H9 (cell line): ENCODE results near the gene LDLRAD4. TPM values are rescaled to one million over a fixed set of nuclear protein-coding genes. Genes with fewer than 3 reads are reported as not detected.

Experiments used
- DNase-seq: peaks from one replicate; pipeline ENCODE4 v3.0.0-alpha.2; 2017
- H2AFZ ChIP-seq: one replicate; pipeline ENCODE4 v1.6.1; 2013; ENCODE audit warnings: mild to moderate bottlenecking, low read length, control low read depth, moderate library complexity
- H2AK5ac ChIP-seq: 2 replicates; pipeline ENCODE4 v1.6.1; 2013; ENCODE audit warnings: low read length, control low read depth, mixed read lengths; ENCODE audit not compliant: insufficient read length
- H2BK120ac ChIP-seq: one replicate; pipeline ENCODE4 v1.6.1; 2013; ENCODE audit warnings: low read depth, mild to moderate bottlenecking, low read length, control low read depth, inconsistent platforms; ENCODE audit not compliant: poor library complexity, severe bottlenecking
- H2BK12ac ChIP-seq: 2 replicates; pipeline ENCODE4 v1.6.1; 2013; ENCODE audit warnings: low read length, control low read depth, mixed read lengths, low read depth; ENCODE audit not compliant: insufficient read length
- H2BK15ac ChIP-seq: 2 replicates; pipeline ENCODE4 v1.6.1; 2013; ENCODE audit warnings: low read depth, low read length, control low read depth
- H2BK20ac ChIP-seq: one replicate; pipeline ENCODE4 v1.6.1; 2013; ENCODE audit warnings: low read depth, mild to moderate bottlenecking, low read length, control low read depth, inconsistent platforms; ENCODE audit not compliant: poor library complexity, severe bottlenecking
- H2BK5ac ChIP-seq: 2 replicates; pipeline ENCODE4 v1.6.1; 2013; ENCODE audit warnings: low read length, control low read depth, mixed read lengths; ENCODE audit not compliant: insufficient read length
- H3K14ac ChIP-seq: 2 replicates; pipeline ENCODE4 v1.6.1; 2013; ENCODE audit warnings: low read length, control low read depth; ENCODE audit not compliant: insufficient read depth
- H3K18ac ChIP-seq: 2 replicates; pipeline ENCODE4 v1.6.1; 2013; ENCODE audit warnings: low read depth, mild to moderate bottlenecking, mixed read lengths, low read length, control low read depth; ENCODE audit not compliant: insufficient read length
- H3K23ac ChIP-seq: 2 replicates; pipeline ENCODE4 v1.6.1; 2013; ENCODE audit warnings: low read length, control low read depth, mixed read lengths, low read depth; ENCODE audit not compliant: insufficient read length
- H3K23me2 ChIP-seq: 2 replicates; pipeline ENCODE4 v1.6.1; 2013; ENCODE audit warnings: low read depth, mild to moderate bottlenecking, mixed read lengths, low read length, control low read depth; ENCODE audit not compliant: insufficient read length, poor library complexity, severe bottlenecking
- H3K27ac ChIP-seq: 2 replicates; pipeline ENCODE4 v1.5.1; 2013; ENCODE audit warnings: low read length, control low read depth, mixed read lengths, low read depth; ENCODE audit not compliant: insufficient read length
- H3K27me3 ChIP-seq: 2 replicates; pipeline ENCODE4 v1.6.1; 2013; ENCODE audit warnings: low read length, control low read depth, inconsistent platforms; ENCODE audit not compliant: insufficient read depth
- H3K4ac ChIP-seq: 2 replicates; pipeline ENCODE4 v1.6.1; 2013; ENCODE audit warnings: low read depth, mild to moderate bottlenecking, control low read depth, inconsistent platforms, low read length, moderate library complexity
- H3K4me1 ChIP-seq: 2 replicates; pipeline ENCODE4 v1.6.1; 2013; ENCODE audit warnings: low read length, control low read depth, inconsistent platforms; ENCODE audit not compliant: insufficient read depth
- H3K4me2 ChIP-seq: 2 replicates; pipeline ENCODE4 v1.6.1; 2013; ENCODE audit warnings: low read length, control low read depth, mixed read lengths; ENCODE audit not compliant: insufficient read length, insufficient read depth
- H3K56ac ChIP-seq: 2 replicates; pipeline ENCODE4 v1.6.1; 2013; ENCODE audit warnings: low read depth, mild to moderate bottlenecking, mixed read lengths, low read length, control low read depth; ENCODE audit not compliant: insufficient read length
- H3K79me1 ChIP-seq: 2 replicates; pipeline ENCODE4 v1.6.1; 2013; ENCODE audit warnings: low read depth, mild to moderate bottlenecking, moderate library complexity, low read length, control low read depth, inconsistent platforms; ENCODE audit not compliant: insufficient read depth, poor library complexity, severe bottlenecking
- H3K79me2 ChIP-seq: 2 replicates; pipeline ENCODE4 v1.6.1; 2013; ENCODE audit warnings: low read length, control low read depth, inconsistent platforms; ENCODE audit not compliant: insufficient read depth
- H3K9ac ChIP-seq: 2 replicates; pipeline ENCODE4 v1.6.1; 2013; ENCODE audit warnings: low read length, control low read depth, mixed read lengths; ENCODE audit not compliant: insufficient read length; ENCODE audit errors: extremely low read depth
- H3K9me3 ChIP-seq: one replicate; pipeline ENCODE4 v1.6.1; 2013; ENCODE audit warnings: low read depth, low read length, inconsistent platforms; ENCODE audit not compliant: control insufficient read depth
- H3T11ph ChIP-seq: one replicate; pipeline ENCODE4 v1.6.1; 2013; ENCODE audit warnings: mild to moderate bottlenecking, low read length, control low read depth, inconsistent platforms
- H4K20me1 ChIP-seq: one replicate; pipeline ENCODE4 v1.6.1; 2013; ENCODE audit not compliant: control insufficient read depth, insufficient read length, insufficient read depth
- H4K5ac ChIP-seq: 2 replicates; pipeline ENCODE4 v1.6.1; 2013; ENCODE audit warnings: low read depth, mild to moderate bottlenecking, mixed read lengths, low read length, control low read depth; ENCODE audit not compliant: insufficient read length
- H4K8ac ChIP-seq: replicated peaks from 2 replicates; pipeline ENCODE4 v1.6.1; 2013; ENCODE audit warnings: low read length, control low read depth, mixed read lengths, low read depth; ENCODE audit not compliant: insufficient read length
- H4K91ac ChIP-seq: 2 replicates; pipeline ENCODE4 v1.6.1; 2013; ENCODE audit warnings: low read depth, mild to moderate bottlenecking, moderate library complexity, mixed read lengths, low read length, control low read depth; ENCODE audit not compliant: insufficient read length
- H3K27ac Mint-ChIP-seq, 3 experiments: 2 replicates in 2 of 3; 3 replicates in 1 of 3; pipeline ENCODE4 v1.8.0; 2020 to 2021; ENCODE audit warnings: mixed read lengths in 3 of 3, mild to moderate bottlenecking in 1 of 3, moderate library complexity in 1 of 3
- H3K27me3 Mint-ChIP-seq: 2 replicates; pipeline ENCODE4 v1.8.0; 2021; ENCODE audit warnings: low read depth, mild to moderate bottlenecking, moderate library complexity, mixed read lengths
- H3K36me3 Mint-ChIP-seq, 3 experiments: 2 replicates in 2 of 3; 3 replicates in 1 of 3; pipeline ENCODE4 v1.8.0; 2020 to 2021; ENCODE audit warnings: low read depth in 3 of 3, mixed read lengths in 3 of 3; ENCODE audit not compliant: insufficient read depth in 1 of 3
- H3K4me1 Mint-ChIP-seq, 2 experiments: 2 replicates each; pipeline ENCODE4 v1.8.0; 2020; ENCODE audit warnings: mixed read lengths in 2 of 2
- H3K4me3 Mint-ChIP-seq, 2 experiments: 2 replicates in 1 of 2; 3 replicates in 1 of 2; pipeline ENCODE4 v1.8.0; 2020 to 2021; ENCODE audit warnings: mild to moderate bottlenecking in 2 of 2, mixed read lengths in 2 of 2, moderate library complexity in 1 of 2
- H3K9me3 Mint-ChIP-seq, 2 experiments: 2 replicates in 1 of 2; 3 replicates in 1 of 2; pipeline ENCODE4 v1.8.0; 2020; ENCODE audit warnings: mild to moderate bottlenecking in 2 of 2, mixed read lengths in 2 of 2, moderate library complexity in 1 of 2
- CTCF ChIP-seq: fragments of 200-600 bp; sonication (generic); conservative IDR thresholded peaks from 3 replicates; pipeline ENCODE4 v1.8.0; 2021; ENCODE audit warnings: antibody characterized with exemption, mild to moderate bottlenecking
- WGBS: extraction: QIAGEN DNeasy Blood & Tissue Kit; methylation state at CpG from one replicate; pipeline ENCODE4 v1.1.7; 2013; ENCODE audit warnings: missing lambda C conversion rate, low lambda C conversion rate, mixed read lengths; ENCODE audit not compliant: insufficient read length; ENCODE audit errors: extremely low coverage; 5-methylcytosine and 5-hydroxymethylcytosine counted together
- total RNA-seq: library from RNA; stranded (reverse); gene quantifications from 2 replicates; pipeline ENCODE4 v1.2.1, GENCODE V29; 2021

The LDLRAD4 gene
- total RNA-seq, 1 experiment from 2014 or later: 3.9 TPM

DNA sequence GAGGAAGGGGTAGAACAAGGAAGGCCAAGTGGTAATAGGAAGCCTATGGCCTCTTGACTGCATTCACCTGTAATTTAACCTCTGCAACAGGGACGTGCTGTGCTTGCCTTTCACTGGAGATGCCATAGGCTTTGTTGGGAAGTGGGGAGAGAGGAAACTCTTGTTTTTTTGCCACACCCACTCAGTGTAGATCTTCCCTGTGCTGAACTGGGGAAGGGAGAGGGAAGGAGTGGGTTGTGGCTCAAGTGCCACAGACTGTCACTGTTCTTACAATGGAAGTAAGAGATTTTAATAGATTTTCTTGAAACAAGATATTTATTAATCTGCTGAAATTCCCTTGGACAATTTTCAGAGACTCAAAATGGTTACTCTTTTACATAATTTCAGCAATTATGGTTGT lies 380.5 kb downstream of the LDLRAD4 start:
- no peak overlapping the region for H3K4ac ChIP-seq

More for the DNA sequence above, 380.5 kb downstream of the LDLRAD4 start:
- peaks cover 5 to 19% (median 15%) of the 10 kb centered on the region in 3 experiments; a peak in 5 of 7 replicates for H3K36me3 Mint-ChIP-seq
- Histone ChIP-seq H3K23me2 (no peaks in the 10 kb centered on the region), H2BK120ac (no peak overlapping the region), H3K9ac (no peak overlapping the region), H3K79me1 (no peaks in the 10 kb centered on the region), H3K4me1 (no peaks in the 10 kb centered on the region), H2AK5ac (no peak overlapping the region), H3K56ac (no peak overlapping the region), H3K4me2 (no peak overlapping the region), H3T11ph (no peak overlapping the region), H2BK20ac (no peak overlapping the region), H3K9me3 (no peaks in the 10 kb centered on the region), H2BK15ac (no peak overlapping the region), H4K5ac (no peak overlapping the region), H4K8ac (no peak overlapping the region), H4K91ac (no peak overlapping the region), H3K14ac (no peak overlapping the region), H3K23ac (no peak overlapping the region), H2BK12ac (no peak overlapping the region), H2BK5ac (no peak overlapping the region), H3K18ac (no peak overlapping the region), H3K27me3 (no peaks in the 10 kb centered on the region), H3K27ac (no peak overlapping the region), H4K20me1 (no peaks in the 10 kb centered on the region), H2AFZ (no peak overlapping the region), H3K79me2 (no peaks in the 10 kb centered on the region)
- H3K27me3 Mint-ChIP-seq: no peaks in the 10 kb centered on the region; the same call in 1 of the 2 replicates
- peaks cover 29 to 35% of the 10 kb centered on the region in 2 experiments for H3K9me3 Mint-ChIP-seq
- no peak overlapping the region for H3K4me3 Mint-ChIP-seq
- WGBS: no CpG with 5 or more reads among the region's 1 CpG
- H3K4me1 Mint-ChIP-seq: no peaks in the 10 kb centered on the region
- H3K27ac Mint-ChIP-seq: no peak overlapping the region
- TF ChIP-seq CTCF: no peak
- no peak for DNase-seq
